Measurements from ENCODE around the gene ARF1. TPM values are rescaled to one million over a fixed set of nuclear protein-coding genes. Genes with fewer than 3 reads are reported as not detected.

The ARF1 gene
- total and polyA plus RNA-seq, 2 of the 13 experiments (the other 11 are each of a cell fraction or from before 2014, with no cell fraction given): 186 to 327 TPM

GRCh38 chr1:228082214-228082917 is at the start of gene ARF1 (continued):
- TF ChIP-seq HOXA3 (CRISPR knock-in tag; IDR thresholded peaks at IDR 0.05) (peak; percentile 97), FOXA1 (IDR thresholded peaks at IDR 0.05) (no peak), FOXA1 (CRISPR knock-in tag; IDR thresholded peaks at IDR 0.05) (0 out of 2 replicates have a peak, but pooled peaks have one; percentile 11), POGZ (CRISPR knock-in tag; IDR thresholded peaks at IDR 0.05) (peak; percentile 3; the same call in 1 of the 2 replicates), ZNF558 (CRISPR knock-in tag; IDR thresholded peaks at IDR 0.05; ENCODE audit: borderline replicate concordance) (peak; percentile 66; the same call in 1 of the 2 replicates), JUN (CRISPR knock-in tag; IDR thresholded peaks at IDR 0.05) (0 out of 2 replicates have a peak, but pooled peaks have one; percentile 33), ZBED4 (CRISPR knock-in tag; IDR thresholded peaks at IDR 0.05; ENCODE audit: borderline replicate concordance) (no peak), LBX2 (CRISPR knock-in tag; IDR thresholded peaks at IDR 0.05; ENCODE audit: borderline replicate concordance) (no peak), ZNF761 (CRISPR knock-in tag; conservative IDR thresholded peaks at IDR 0.05) (peak; percentile 68; the same call in 1 of the 2 replicates), POLR2AphosphoS5 (IDR thresholded peaks at IDR 0.05; ENCODE audit: low read depth, low read length) (peak; percentile 88), SMYD3 (CRISPR knock-in tag; IDR thresholded peaks at IDR 0.05) (peak; percentile 47; the same call in 1 of the 2 replicates)
- TF ChIP-seq, protein P1, sequence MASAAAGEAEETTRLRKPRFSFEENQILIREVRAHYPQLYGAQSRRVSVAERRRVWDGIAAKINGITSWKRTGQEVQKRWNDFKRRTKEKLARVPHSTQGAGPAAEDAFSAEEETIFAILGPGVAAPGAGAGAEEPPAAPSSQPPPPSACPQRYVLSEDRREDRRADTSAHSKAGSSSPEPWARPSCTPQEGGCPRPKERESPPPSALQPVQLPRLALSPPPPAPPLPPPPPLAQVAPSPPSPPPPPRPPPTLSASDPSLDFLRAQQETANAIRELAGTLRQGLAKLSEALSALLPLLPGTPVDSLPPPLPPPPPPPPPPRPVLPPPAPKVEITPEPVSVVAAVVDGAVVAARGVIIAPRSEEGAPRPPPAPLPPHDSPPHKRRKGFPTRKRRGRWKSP (CRISPR knock-in tag; IDR thresholded peaks at IDR 0.05): peak; percentile 28; the same call in 1 of the 2 replicates
